GM12801 (cell line): Measurements from ENCODE around the gene CEACAM6.

Source experiments
- CTCF ChIP-seq: IDR thresholded peaks from one replicate; pipeline ENCODE4 v1.5.1; 2011; ENCODE audit warnings: control low read depth; ENCODE audit not compliant: insufficient read length; ENCODE audit errors: extremely low read depth

The CEACAM6 gene

GRCh38 chr19:41748012-41748411 lies 7.3 kb upstream of the CEACAM6 start:
- no peak for TF ChIP-seq CTCF

DNA sequence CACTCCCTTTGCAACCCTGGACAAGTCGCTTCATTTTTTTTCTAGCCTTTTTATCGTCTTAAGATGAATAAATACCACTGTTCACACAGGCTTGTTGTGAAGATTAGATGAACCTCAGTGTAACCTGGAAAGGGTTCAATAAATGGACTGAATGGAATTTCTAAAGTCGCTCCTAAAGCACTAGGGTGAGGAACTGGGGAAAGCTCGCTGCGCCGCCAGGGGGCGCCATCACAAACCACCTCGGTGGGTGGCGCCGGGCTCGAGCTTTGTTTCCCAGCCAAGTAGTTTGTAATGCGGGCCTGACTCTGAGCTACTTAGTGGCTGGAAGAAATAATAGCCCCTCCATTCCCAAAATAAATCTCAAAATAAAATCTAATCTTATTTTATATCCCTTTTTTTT lies 2.2 kb upstream of the CEACAM6 start:
- TF ChIP-seq CTCF, result no peak

- no peak for TF ChIP-seq CTCF
Observed at GRCh38 chr19:41753936-41754529, 1.3 kb upstream of the CEACAM6 start.

- TF ChIP-seq CTCF, result no peak
Observed at GRCh38 chr19:41758846-41759245, 3.5 kb downstream of the CEACAM6 start.

- no peak for TF ChIP-seq CTCF
Observed at GRCh38 chr19:41767115-41767514, 11.8 kb downstream of the CEACAM6 start.

GRCh38 chr19:41769608-41770007 lies 14.3 kb downstream of the CEACAM6 start:
- no peak for TF ChIP-seq CTCF

DNA sequence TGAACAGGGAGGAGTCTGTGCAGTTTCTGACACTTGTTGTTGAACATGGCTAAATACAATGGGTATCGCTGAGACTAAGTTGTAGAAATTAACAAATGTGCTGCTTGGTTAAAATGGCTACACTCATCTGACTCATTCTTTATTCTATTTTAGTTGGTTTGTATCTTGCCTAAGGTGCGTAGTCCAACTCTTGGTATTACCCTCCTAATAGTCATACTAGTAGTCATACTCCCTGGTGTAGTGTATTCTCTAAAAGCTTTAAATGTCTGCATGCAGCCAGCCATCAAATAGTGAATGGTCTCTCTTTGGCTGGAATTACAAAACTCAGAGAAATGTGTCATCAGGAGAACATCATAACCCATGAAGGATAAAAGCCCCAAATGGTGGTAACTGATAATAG lies 16.1 kb downstream of the CEACAM6 start:
- TF ChIP-seq CTCF, result no peak
